ENCODE results near the gene PRKCZ. TPM values are rescaled to one million over a fixed set of nuclear protein-coding genes. Genes with fewer than 3 reads are reported as not detected.

PRKCZ gene
- total and polyA plus RNA-seq, 9 of the 15 experiments (the other 6 are each of a cell fraction or from before 2014, with no cell fraction given), result 0.07 to 3.1 (median 1.3) TPM

DNA sequence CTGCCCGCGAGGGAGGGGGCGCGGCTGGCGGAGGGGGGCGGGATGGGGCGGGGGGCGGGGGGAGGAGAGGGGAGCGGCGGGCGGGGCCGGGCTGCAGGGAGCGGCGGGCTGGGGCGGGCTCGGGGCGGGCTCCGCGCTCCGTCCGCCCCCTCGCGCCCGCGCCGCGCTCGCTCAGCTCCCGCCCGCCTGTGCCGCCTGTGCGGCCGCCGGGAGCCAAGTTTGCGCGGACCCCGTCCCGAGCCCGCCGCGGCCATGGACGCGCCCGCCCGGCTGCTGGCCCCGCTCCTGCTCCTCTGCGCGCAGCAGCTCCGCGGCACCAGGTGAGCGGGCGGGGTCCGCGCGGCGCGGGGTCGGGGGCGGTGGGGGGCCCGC lies 31.1 kb upstream of the PRKCZ start, which contains the start of gene GABRD:
Gene GABRD, plus strand, starts transcription at position 174 of the 372 bp plus-strand sequence. Its CDS starts 79 bp downstream, at position 253.
- no TSS peak for BruUV-seq (replicated peaks)
- TF ChIP-seq ZNF561 (CRISPR knock-in tag; conservative IDR thresholded peaks at IDR 0.05) (no peak), ZNF780A (CRISPR knock-in tag; IDR thresholded peaks at IDR 0.05) (no peak)
- TF ChIP-seq, protein P1, sequence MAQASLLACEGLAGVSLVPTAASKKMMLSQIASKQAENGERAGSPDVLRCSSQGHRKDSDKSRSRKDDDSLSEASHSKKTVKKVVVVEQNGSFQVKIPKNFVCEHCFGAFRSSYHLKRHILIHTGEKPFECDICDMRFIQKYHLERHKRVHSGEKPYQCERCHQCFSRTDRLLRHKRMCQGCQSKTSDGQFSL (CRISPR knock-in tag; IDR thresholded peaks at IDR 0.05), result no peak
- TF ChIP-seq, protein P1 (tag; IDR thresholded peaks at IDR 0.05), result 0 out of 4 replicates have a peak, but pooled peaks of 1 of the 2 experiments have one; percentile 26
- TF ChIP-seq, protein P2, sequence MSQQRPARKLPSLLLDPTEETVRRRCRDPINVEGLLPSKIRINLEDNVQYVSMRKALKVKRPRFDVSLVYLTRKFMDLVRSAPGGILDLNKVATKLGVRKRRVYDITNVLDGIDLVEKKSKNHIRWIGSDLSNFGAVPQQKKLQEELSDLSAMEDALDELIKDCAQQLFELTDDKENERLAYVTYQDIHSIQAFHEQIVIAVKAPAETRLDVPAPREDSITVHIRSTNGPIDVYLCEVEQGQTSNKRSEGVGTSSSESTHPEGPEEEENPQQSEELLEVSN (IDR thresholded peaks at IDR 0.05; ENCODE audit: borderline replicate concordance in 1 of 2, extremely low read depth in 1 of 2, insufficient read depth in 1 of 2, insufficient read length in 1 of 2, low read depth in 1 of 2, low read length in 1 of 2, poor library complexity in 1 of 2, severe bottlenecking in 1 of 2), result peak in 1 of 2 experiments; percentile 40
- TF ChIP-seq, protein P3, sequence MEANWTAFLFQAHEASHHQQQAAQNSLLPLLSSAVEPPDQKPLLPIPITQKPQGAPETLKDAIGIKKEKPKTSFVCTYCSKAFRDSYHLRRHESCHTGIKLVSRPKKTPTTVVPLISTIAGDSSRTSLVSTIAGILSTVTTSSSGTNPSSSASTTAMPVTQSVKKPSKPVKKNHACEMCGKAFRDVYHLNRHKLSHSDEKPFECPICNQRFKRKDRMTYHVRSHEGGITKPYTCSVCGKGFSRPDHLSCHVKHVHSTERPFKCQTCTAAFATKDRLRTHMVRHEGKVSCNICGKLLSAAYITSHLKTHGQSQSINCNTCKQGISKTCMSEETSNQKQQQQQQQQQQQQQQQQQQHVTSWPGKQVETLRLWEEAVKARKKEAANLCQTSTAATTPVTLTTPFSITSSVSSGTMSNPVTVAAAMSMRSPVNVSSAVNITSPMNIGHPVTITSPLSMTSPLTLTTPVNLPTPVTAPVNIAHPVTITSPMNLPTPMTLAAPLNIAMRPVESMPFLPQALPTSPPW (CRISPR knock-in tag; IDR thresholded peaks at IDR 0.05), result peak; percentile 34; the same call in 1 of the 2 replicates
- in situ Hi-C loops (cut with MboI), result no loop called here
- DNase-seq (ENCODE audit: extremely low read depth in 1 of 4, low spot score in 3 of 4), result peak in 3 of 4 experiments; percentile 70 to 81 (median 79)
- peaks cover 82 to 94% of the 10 kb centered on the region in 2 experiments for H3K27me3 ChIP-seq (ENCODE audit: control insufficient read depth in 2 of 2, insufficient read depth in 2 of 2, low read length in 2 of 2)
- CTCF ChIA-PET (ENCODE audit: low intra/inter-chr PET ratio), result no interaction called here
- POLR2A ChIA-PET, result no interaction called here
- H3K9me3 ChIP-seq (replicated peaks; ENCODE audit: control insufficient read depth, insufficient read depth, low read depth, low read length), result no peaks in the 10 kb centered on the region
- no peak within 1 kb of the TSS for H3K27ac ChIP-seq (ENCODE audit: extremely low read depth, low read depth, low read length)
- no peak within 1 kb of the TSS for H3K4me3 ChIP-seq
- intact Hi-C loops (cut with micrococcal nuclease), result no loop called here
- no peak within 1 kb of the TSS for H3K9ac ChIP-seq (ENCODE audit: insufficient read depth in 1 of 2, low read depth in 2 of 2, low read length in 2 of 2)
- no peak within 1 kb of the TSS for H2AFZ ChIP-seq (ENCODE audit: low read depth, low read length)
- no peaks in the 10 kb centered on the region for H3K9me1 ChIP-seq (ENCODE audit: control insufficient read depth, insufficient read depth, low read length)
- H3K79me2 ChIP-seq (ENCODE audit: control insufficient read depth, insufficient read depth, low read length), result no peaks in the 10 kb centered on the region
- H3K4me1 ChIP-seq (replicated peaks in 1 of 2; ENCODE audit: control insufficient read depth in 2 of 2, insufficient read depth in 2 of 2, low read length in 2 of 2), result peaks cover 0 to 15% of the 10 kb centered on the region in 2 experiments; a peak in 2 of 5 replicates
- ATAC-seq, result peak; percentile 74
- H3K36me3 ChIP-seq (ENCODE audit: control insufficient read depth, insufficient read depth, low read length), result no peaks in the 10 kb centered on the region
- peaks cover 25% of the 10 kb centered on the region; the same call in 1 of the 2 replicates for H4K20me1 ChIP-seq (replicated peaks; ENCODE audit: control insufficient read depth, insufficient read depth, low read length)
- no peak for FAIRE-seq
- no peak within 1 kb of the TSS for H3K4me2 ChIP-seq (ENCODE audit: insufficient read depth, low read length)
- 4% methylated on average over 14 of the region's 60 CpGs for WGBS (ENCODE audit: insufficient coverage, low coverage, missing lambda C conversion rate)
